OCI-LY1 (cell line): ENCODE results near the gene KRTAP12-2.

ENCODE experiments used
- CTCF ChIP-seq: fragments of 200-600 bp; sonication (generic), shearing (Covaris generic); IDR thresholded peaks from 2 replicates; pipeline ENCODE4 v1.5.1; 2017; ENCODE audit warnings: mild to moderate bottlenecking, antibody characterized with exemption, low read length, moderate library complexity, mixed read lengths
- EZH2 ChIP-seq: fragments of 200-600 bp; sonication (generic), shearing (Covaris generic); IDR thresholded peaks from 2 replicates; pipeline ENCODE4 v1.8.0; 2017; ENCODE audit warnings: borderline replicate concordance, mixed run types, mild to moderate bottlenecking, antibody characterized with exemption, low read length, moderate library complexity, mixed read lengths

DNA sequence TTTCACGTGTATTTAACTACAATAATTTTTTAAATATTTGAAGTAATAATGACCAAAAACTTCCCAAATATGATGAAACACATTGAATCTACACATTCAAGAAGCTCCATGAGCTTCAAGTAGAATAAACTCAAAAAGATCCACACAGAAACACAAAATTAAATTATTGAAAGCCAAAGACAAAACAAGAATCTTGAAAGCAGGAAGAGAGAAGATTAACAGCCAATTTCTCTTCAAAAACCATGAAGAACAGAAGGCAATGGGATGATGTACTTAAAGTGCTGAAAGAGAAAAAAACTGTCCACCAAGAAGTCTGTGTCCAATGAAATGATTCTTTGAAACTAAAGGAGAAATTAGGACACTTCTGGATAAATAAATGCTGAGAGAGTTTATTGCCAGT is 34.7 kb downstream of the KRTAP12-2 start:
- no peak for TF ChIP-seq CTCF
- TF ChIP-seq EZH2: no peak
